Natural killer cell (primary cell): ENCODE results near the gene MSANTD2. TPM values are rescaled to one million over a fixed set of nuclear protein-coding genes. Genes with fewer than 3 reads are reported as not detected.

Experiments used
- ATAC-seq, 3 donors: fragments of 150-1000 bp in 2 of 3; fragments of 200-7000 bp in 1 of 3; cut with Tn5 transposase; 1 replicate in 1 of 3; 2 replicates in 2 of 3; pipeline ENCODE4 v1.10.0; 2021; ENCODE audit warnings: mild to moderate bottlenecking in 2 of 3, moderate library complexity in 2 of 3
- DNase-seq, 2 donors: peaks; one replicate each; pipeline versions ENCODE4 v3.0.0 to v3.0.0-alpha.2; 2013 to 2021; ENCODE audit warnings: mixed read lengths in 1 of 2
- H3K27ac ChIP-seq: one replicate; pipeline ENCODE4 v1.5.1; 2013; ENCODE audit warnings: mild to moderate bottlenecking, low read length
- H3K27me3 ChIP-seq: one replicate; pipeline ENCODE4 v1.6.1; 2013; ENCODE audit warnings: low read length; ENCODE audit not compliant: control insufficient read depth, insufficient read depth
- H3K36me3 ChIP-seq: one replicate; pipeline ENCODE4 v1.6.1; 2013; ENCODE audit warnings: low read length; ENCODE audit not compliant: control insufficient read depth, insufficient read depth
- H3K4me1 ChIP-seq: one replicate; pipeline ENCODE4 v1.6.1; 2013; ENCODE audit warnings: low read length; ENCODE audit not compliant: control insufficient read depth, insufficient read depth
- H3K4me3 ChIP-seq: one replicate; pipeline ENCODE4 v1.5.1; 2013; ENCODE audit warnings: low read length
- H3K9me3 ChIP-seq: one replicate; pipeline ENCODE4 v1.6.1; 2013; ENCODE audit warnings: low read length; ENCODE audit not compliant: control insufficient read depth, insufficient read depth
- H3K27ac Mint-ChIP-seq, 2 donors: one replicate each; pipeline ENCODE4 v1.8.0; 2022; ENCODE audit warnings: mild to moderate bottlenecking in 2 of 2, mixed read lengths in 2 of 2, moderate library complexity in 1 of 2
- H3K27me3 Mint-ChIP-seq, 2 donors: one replicate each; pipeline ENCODE4 v1.8.0; 2022; ENCODE audit warnings: low read depth in 2 of 2, mixed read lengths in 2 of 2
- H3K36me3 Mint-ChIP-seq: one replicate; pipeline ENCODE4 v1.8.0; 2022; ENCODE audit warnings: mixed read lengths
- H3K4me1 Mint-ChIP-seq, 2 donors: one replicate each; pipeline ENCODE4 v1.8.0; 2022; ENCODE audit warnings: mixed read lengths in 2 of 2
- H3K4me3 Mint-ChIP-seq: one replicate; pipeline ENCODE4 v1.8.0; 2022; ENCODE audit warnings: mild to moderate bottlenecking, moderate library complexity, mixed read lengths
- H3K9me3 Mint-ChIP-seq, 2 donors: one replicate each; pipeline ENCODE4 v1.8.0; 2022; ENCODE audit warnings: mixed read lengths in 2 of 2
- CTCF ChIP-seq: fragments of 200-600 bp; IDR thresholded peaks from one replicate; pipeline ENCODE4 v1.8.0; 2022; ENCODE audit warnings: antibody characterized with exemption
- WGBS: methylation state at CpG from one replicate; pipeline ENCODE4 v1.1.7; 2013; ENCODE audit warnings: missing lambda C conversion rate; ENCODE audit not compliant: insufficient coverage; 5-methylcytosine and 5-hydroxymethylcytosine counted together
- intact Hi-C: fragments of 100-400 bp; cut with micrococcal nuclease; formaldehyde crosslinking; loops from one replicate; pipeline ENCODE4 v1.14.2; 2022
- total RNA-seq, 4 donors: library from RNA; stranded (reverse); fragments of 120-200 nt in 1 of 4; gene quantifications; one replicate each; pipeline versions ENCODE4 v1.2.3 to v1.2.4, GENCODE V29; 2013 to 2022

The MSANTD2 gene
- total RNA-seq, 3 donors from 2014 or later (not counting 1 experiment from before 2014, with no cell fraction given) = 10.1 to 14.1 (median 13.3) TPM

DNA sequence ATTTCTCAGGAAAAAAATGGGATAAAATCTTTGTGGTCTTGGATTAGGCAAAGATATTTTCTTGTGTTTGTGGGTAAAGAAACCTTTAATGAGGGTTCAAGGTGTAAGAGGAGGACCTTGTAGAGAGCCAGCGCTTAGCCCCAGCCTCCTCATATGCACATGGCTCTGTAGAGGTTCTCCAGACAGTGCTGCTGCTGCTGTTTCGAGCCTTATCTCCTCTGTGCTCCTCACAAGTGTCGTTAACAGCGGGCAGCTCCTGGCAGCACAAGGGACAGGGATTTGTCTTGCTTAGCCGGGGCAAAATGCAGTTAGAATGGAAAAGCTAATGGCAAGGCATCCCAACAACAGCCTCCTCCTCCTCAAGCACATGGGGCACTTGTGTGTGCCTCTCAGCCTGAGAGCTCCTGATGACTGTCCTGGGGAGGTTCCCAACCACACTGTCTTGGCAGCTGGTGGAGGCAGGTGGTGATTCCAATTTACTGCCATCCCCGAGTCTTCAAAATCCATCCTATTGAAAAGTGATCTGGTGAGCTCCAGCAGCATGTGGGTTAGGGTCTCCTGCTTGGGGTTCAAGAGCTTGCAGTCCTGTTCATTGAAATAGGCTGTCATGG is 7.6 kb upstream of the MSANTD2 start:
- Histone ChIP-seq H3K4me1 (no peaks in the 10 kb centered on the region), H3K9me3 (no peaks in the 10 kb centered on the region), H3K27me3 (peaks cover 7% of the 10 kb centered on the region), H3K27ac (no peak overlapping the region), H3K4me3 (no peak overlapping the region), H3K36me3 (no peaks in the 10 kb centered on the region)
- no peaks in the 10 kb centered on the region for H3K36me3 Mint-ChIP-seq
- H3K27ac Mint-ChIP-seq = no peak overlapping the region
- H3K4me1 Mint-ChIP-seq = no peaks in the 10 kb centered on the region
- ATAC-seq (no peak), DNase-seq (no peak)
- intact Hi-C loops = no loop called here
- H3K4me3 Mint-ChIP-seq = no peak overlapping the region
- 87% methylated on average over 5 of the region's 6 CpGs for WGBS
- H3K9me3 Mint-ChIP-seq = no peaks in the 10 kb centered on the region
- peaks cover 7 to 21% of the 10 kb centered on the region in 2 donors for H3K27me3 Mint-ChIP-seq
- no peak for TF ChIP-seq CTCF

DNA sequence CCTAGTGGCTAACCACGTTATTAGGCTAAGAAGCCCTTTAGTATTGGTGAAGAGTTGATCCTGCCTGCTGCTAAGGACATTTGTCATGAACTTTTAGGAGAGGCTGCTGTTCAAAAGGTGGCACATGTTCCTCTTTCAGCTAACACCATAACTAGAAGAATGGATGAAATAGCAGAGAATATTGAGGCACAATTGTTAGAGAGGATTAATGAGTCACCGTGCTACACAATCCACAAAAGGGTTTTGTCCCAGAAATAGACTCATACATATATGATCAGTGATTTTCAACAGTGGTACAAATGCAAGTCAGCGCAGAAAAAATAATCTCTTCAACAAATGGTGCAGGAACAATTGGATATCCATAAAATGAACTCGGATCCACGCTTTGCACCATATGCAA is 7.0 kb upstream of the MSANTD2 start:
- no peak for DNase-seq
- Histone ChIP-seq H3K4me3 (no peak overlapping the region), H3K4me1 (no peaks in the 10 kb centered on the region), H3K27ac (no peak overlapping the region), H3K36me3 (no peaks in the 10 kb centered on the region), H3K27me3 (peaks cover 7% of the 10 kb centered on the region), H3K9me3 (no peaks in the 10 kb centered on the region)
- no peak for ATAC-seq
- Mint-ChIP-seq H3K27ac (no peak overlapping the region), H3K27me3 (peaks cover 5 to 15% of the 10 kb centered on the region in 2 donors), H3K4me1 (no peaks in the 10 kb centered on the region), H3K36me3 (no peaks in the 10 kb centered on the region), H3K4me3 (no peak overlapping the region), H3K9me3 (no peaks in the 10 kb centered on the region)
- 92% methylated on average over 4 of the region's 5 CpGs for WGBS
- TF ChIP-seq CTCF = no peak
- intact Hi-C loops = no loop called here

- Histone ChIP-seq H3K27ac (no peak overlapping the region), H3K27me3 (peaks cover 2% of the 10 kb centered on the region), H3K4me1 (peaks cover 5% of the 10 kb centered on the region), H3K9me3 (no peaks in the 10 kb centered on the region), H3K36me3 (no peaks in the 10 kb centered on the region), H3K4me3 (no peak overlapping the region)
- Mint-ChIP-seq H3K27me3 (peaks cover 0 to 6% of the 10 kb centered on the region in 2 donors), H3K36me3 (no peaks in the 10 kb centered on the region), H3K27ac (no peak overlapping the region), H3K9me3 (no peaks in the 10 kb centered on the region), H3K4me3 (no peak overlapping the region), H3K4me1 (peaks cover 0 to 6% of the 10 kb centered on the region in 2 donors)
- no peak for TF ChIP-seq CTCF
- ATAC-seq (no peak), DNase-seq (no peak)
- intact Hi-C loops = no loop called here
- 97% methylated on average over 3 of the region's 3 CpGs for WGBS
These were observed 4.7 kb upstream of the MSANTD2 start for GRCh38 chr11:124804884-124805283.
